K562 (cell line): ENCODE data around the gene KRTAP16-1. TPM values are rescaled to one million over a fixed set of nuclear protein-coding genes. Genes with fewer than 3 reads are reported as not detected.
A peak's percentile ranks its signal among the peaks of the same experiment; 100 is the strongest.

Experiments used
- ATAC-seq: fragments of 200-7000 bp; cut with Tn5 transposase; 3 replicates; pipeline ENCODE4 v1.9.1; 2020; ENCODE audit warnings: moderate library complexity
- BruUV-seq: library from RNA; stranded (reverse); fragments of 400-500 nt; replicated peaks from 2 replicates; lab custom pipeline; 2021; lab: Mats Ljungman, UMichigan
- CTCF ChIA-PET: fragments of 300-600 bp; formaldehyde crosslinking; extraction: SDS; loops from one replicate; lab custom pipeline; 2021; ENCODE audit warnings: low intra/inter-chr PET ratio; lab: Yijun Ruan, JAX
- POLR2A ChIA-PET: fragments of 300-600, 350-650 bp; sonication (Branson Sonifier 250); formaldehyde crosslinking; extraction: SDS; loops from one replicate; lab custom pipeline; 2021; ENCODE audit warnings: antibody characterized with exemption, inconsistent platforms; lab: Yijun Ruan, JAX
- DNase-seq, 4 experiments: peaks; one replicate each; pipeline versions ENCODE4 v3.0.0 to v3.0.0-alpha.2; 2011 to 2018; ENCODE audit warnings: low spot score in 3 of 4, mixed read lengths in 3 of 4; ENCODE audit errors: extremely low read depth in 1 of 4
- FAIRE-seq: peaks from 2 replicates; lab custom pipeline; 2011; peaks lifted over from hg19 to GRCh38; lab: Jason Lieb, UNC
- H2AFZ ChIP-seq: 2 replicates; pipeline ENCODE4 v1.6.0; 2011; ENCODE audit warnings: low read depth, low read length, control low read depth, inconsistent platforms
- H3K27ac ChIP-seq: fragments of 200-600 bp; 3 replicates; pipeline ENCODE4 v1.8.0; 2011; ENCODE audit warnings: low read depth, mild to moderate bottlenecking, control low read depth, inconsistent platforms, low read length, moderate library complexity, mixed read lengths; ENCODE audit errors: extremely low read depth
- H3K27me3 ChIP-seq, 2 experiments: fragments of 300-600 bp in 1 of 2; 2 replicates in 1 of 2; 3 replicates in 1 of 2; pipeline versions ENCODE4 v1.6.0 to v1.8.0; 2011; ENCODE audit warnings: inconsistent platforms in 2 of 2, low read length in 2 of 2, mild to moderate bottlenecking in 1 of 2, mixed read lengths in 1 of 2, moderate library complexity in 1 of 2; ENCODE audit not compliant: control insufficient read depth in 2 of 2, insufficient read depth in 2 of 2
- H3K36me3 ChIP-seq: fragments of 300-600 bp; 3 replicates; pipeline ENCODE4 v1.8.0; 2011; ENCODE audit warnings: mild to moderate bottlenecking, low read length, inconsistent platforms; ENCODE audit not compliant: control insufficient read depth, insufficient read depth
- H3K4me1 ChIP-seq, 2 experiments: fragments of 200-600 bp in 1 of 2; replicated peaks in 1 of 2; 2 replicates in 1 of 2; 3 replicates in 1 of 2; pipeline versions ENCODE4 v1.5.1 to v1.8.0; 2011; ENCODE audit warnings: inconsistent platforms in 2 of 2, low read length in 2 of 2, mild to moderate bottlenecking in 1 of 2, mixed read lengths in 1 of 2, moderate library complexity in 1 of 2; ENCODE audit not compliant: control insufficient read depth in 2 of 2, insufficient read depth in 2 of 2
- H3K4me2 ChIP-seq: 2 replicates; pipeline ENCODE4 v1.6.1; 2011; ENCODE audit warnings: low read length, control low read depth, inconsistent platforms, mixed read lengths; ENCODE audit not compliant: insufficient read depth
- H3K4me3 ChIP-seq: fragments of 200-600 bp; sonication (generic), shearing (Covaris generic); 2 replicates; pipeline ENCODE4 v1.5.1; 2016; ENCODE audit warnings: control low read depth, inconsistent platforms
- H3K79me2 ChIP-seq: fragments of 200-600 bp; 3 replicates; pipeline ENCODE4 v1.8.0; 2011; ENCODE audit warnings: low read length, inconsistent platforms; ENCODE audit not compliant: control insufficient read depth, insufficient read depth
- H3K9ac ChIP-seq, 2 experiments: 2 replicates each; pipeline versions ENCODE4 v1.6.0 to v1.6.1; 2011; ENCODE audit warnings: low read depth in 2 of 2, low read length in 2 of 2, control low read depth in 1 of 2, inconsistent platforms in 1 of 2, mild to moderate bottlenecking in 1 of 2, mixed read lengths in 1 of 2; ENCODE audit not compliant: insufficient read depth in 1 of 2
- H3K9me1 ChIP-seq: one replicate; pipeline ENCODE4 v1.6.0; 2011; ENCODE audit warnings: inconsistent platforms, mild to moderate bottlenecking, low read length, moderate library complexity; ENCODE audit not compliant: control insufficient read depth, insufficient read depth
- H3K9me3 ChIP-seq: replicated peaks from 2 replicates; pipeline ENCODE4 v1.5.1; 2011; ENCODE audit warnings: low read depth, low read length, inconsistent platforms; ENCODE audit not compliant: control insufficient read depth, insufficient read depth
- H4K20me1 ChIP-seq: replicated peaks from 2 replicates; pipeline ENCODE4 v1.6.1; 2011; ENCODE audit warnings: low read length, inconsistent platforms, mixed read lengths; ENCODE audit not compliant: control insufficient read depth, insufficient read depth
- BRD4 ChIP-seq: fragments of 200-600 bp; sonication (generic); IDR thresholded peaks from 2 replicates; pipeline ENCODE4 v1.6.1; 2017; ENCODE audit warnings: inconsistent platforms
- FIP1L1 ChIP-seq: fragments of 200-400 bp; formaldehyde crosslinking; IDR thresholded peaks from 2 replicates; pipeline ENCODE4 v1.6.1; 2018; ENCODE audit warnings: mild to moderate bottlenecking, low read depth, low read length; ENCODE audit not compliant: poor library complexity, severe bottlenecking
- HDAC8 ChIP-seq: fragments of 450-650 bp; IDR thresholded peaks from 2 replicates; pipeline ENCODE4 v1.6.1; 2016; ENCODE audit warnings: mild to moderate bottlenecking, missing genetic modification characterization, moderate library complexity, missing compliant biosample characterization
- KDM5B ChIP-seq: fragments of 200-600 bp; sonication (generic); IDR thresholded peaks from 2 replicates; pipeline ENCODE4 v1.6.1; 2012; ENCODE audit warnings: low read depth, mild to moderate bottlenecking, moderate library complexity, low read length, control low read depth, inconsistent platforms; ENCODE audit not compliant: insufficient replicate concordance
- REST ChIP-seq, 2 experiments: fragments of 450-650 bp; formaldehyde crosslinking in 1 of 2; IDR thresholded peaks; 2 replicates each; pipeline versions ENCODE4 v1.4.0 to v1.6.1; 2014 to 2020; ENCODE audit warnings: mild to moderate bottlenecking in 2 of 2, borderline replicate concordance in 1 of 2, low read depth in 1 of 2
- SNAPC5 ChIP-seq: fragments of 250-450 bp; sonication (Bioruptor Pico); IDR thresholded peaks from 2 replicates; pipeline ENCODE4 v1.8.0; 2021; ENCODE audit warnings: moderate library complexity, mild to moderate bottlenecking, inconsistent platforms
- SREBF1 ChIP-seq: fragments of 150-350 bp; IDR thresholded peaks from 2 replicates; pipeline ENCODE4 v1.6.1; 2014; ENCODE audit warnings: antibody characterized with exemption, low read depth, low read length, borderline replicate concordance
- ZNF134 ChIP-seq: fragments of 250-450 bp; sonication (Bioruptor Pico); conservative IDR thresholded peaks from 2 replicates; pipeline ENCODE4 v1.4.0; 2020
- WGBS: fragments of 100-300 bp; shearing (Covaris generic); methylation state at CpG from one replicate; pipeline ENCODE4 v1.1.6; 2016; ENCODE audit warnings: low coverage, mixed read lengths; ENCODE audit not compliant: insufficient coverage; ENCODE audit errors: missing lambda C conversion rate; 5-methylcytosine and 5-hydroxymethylcytosine counted together
- in situ Hi-C: fragments of 300-500 bp; cut with MboI; formaldehyde crosslinking; loops from 4 replicates; pipeline ENCODE4 v1.15.0; 2018; ENCODE audit warnings: inconsistent platforms, mixed read lengths
- intact Hi-C: fragments of 100-400 bp; cut with micrococcal nuclease; formaldehyde crosslinking; loops from 2 replicates; pipeline ENCODE4 v1.14.2; 2022
- polyA plus RNA-seq, 8 experiments: library from polyadenylated mRNA; depleted of rRNA in 4 of 8; stranded (reverse) in 5 of 8; unstranded in 3 of 8; fragments of >200 nt; fragmentation: Nextera tagmentation in 2 of 8; fragmentation: Illumina TruSeq in 1 of 8; extraction: Ambion mirVana in 2 of 8; extraction: Trizol in 1 of 8; gene quantifications; 2 replicates each; pipeline versions ENCODE4 v1.2.1 to v1.2.3, GENCODE V29; 2011 to 2014; ENCODE audit warnings: inconsistent platforms in 1 of 8, missing spikeins in 1 of 8
- total RNA-seq, 7 experiments: library from RNA; depleted of rRNA in 6 of 7; stranded (reverse); fragments of >200 nt in 6 of 7; fragmentation: Illumina TruSeq in 2 of 7; extraction: Trizol in 2 of 7; gene quantifications; 2 replicates each; pipeline versions ENCODE4 v1.2.1 to v1.2.3, GENCODE V29; 2011 to 2021; ENCODE audit warnings: low replicate concordance in 1 of 7
- TF ChIP-seq, protein P1 (sequence below): IDR thresholded peaks from 2 replicates; pipeline ENCODE4 v1.6.1; 2014; ENCODE audit warnings: antibody characterized with exemption

Gene KRTAP16-1
- total and polyA plus RNA-seq, 9 of the 15 experiments (the other 6 are each of a cell fraction or from before 2014, with no cell fraction given) = not detected

DNA sequence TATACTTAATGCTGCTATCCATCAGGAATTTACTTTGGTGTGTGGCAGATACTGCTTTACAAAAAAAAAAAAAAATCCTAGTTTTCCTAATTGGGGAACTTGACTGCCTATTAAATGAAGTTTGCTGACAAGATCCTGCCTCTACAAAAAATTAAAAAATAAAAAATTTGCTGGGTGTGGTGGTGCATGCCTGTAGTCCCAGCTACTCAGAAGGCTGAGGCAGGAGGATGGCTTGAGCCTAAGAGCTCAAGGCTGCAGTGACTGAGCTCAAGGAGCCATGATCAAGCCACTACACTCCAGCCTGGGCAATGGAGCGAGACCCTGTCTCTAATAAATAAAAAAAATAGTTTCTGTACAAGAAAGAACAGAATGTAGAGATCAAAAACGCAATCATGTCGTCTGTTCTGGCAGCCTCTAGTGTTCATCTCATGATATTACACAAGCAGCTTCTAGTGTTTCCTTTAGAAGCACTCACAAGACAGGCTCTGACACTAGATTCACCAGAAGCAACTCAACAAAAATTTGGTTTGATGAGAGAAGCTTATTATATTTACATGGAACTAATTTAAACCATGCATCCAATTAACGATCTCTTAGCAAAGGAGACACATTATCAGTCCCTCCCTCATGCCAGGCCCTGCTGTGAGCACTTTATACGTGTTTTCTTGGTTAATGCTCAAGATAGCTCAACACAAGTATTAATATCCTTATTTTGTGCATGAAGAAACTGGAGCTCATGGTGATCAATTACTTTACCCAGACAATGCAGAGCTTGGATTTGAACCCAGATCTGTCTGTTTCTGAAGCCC lies 13.2 kb upstream of the KRTAP16-1 start:
- H3K36me3 ChIP-seq = no peaks in the 10 kb centered on the region
- ChIA-PET CTCF (interaction anchor here (0.6 to 1.4 kb wide), 4 partner anchors 140 to 465 kb away, joined by 3 to 4 read pairs (median 4); no protein-coding TSS in a partner anchor), POLR2A (interaction anchor here (1.0 to 1.2 kb wide), 2 partner anchors 8 to 28 kb away, joined by 3 read pairs; no protein-coding TSS in a partner anchor)
- intact Hi-C loops (loop anchor here (2.0 kb wide), 2 partner anchors 465 to 519 kb away; no protein-coding TSS in a partner anchor), in situ Hi-C loops (no loop called here)
- BruUV-seq = no TSS peak
- H3K9me1 ChIP-seq = no peaks in the 10 kb centered on the region
- no peak overlapping the region for H3K9ac ChIP-seq
- FAIRE-seq (peak; percentile 84), ATAC-seq (peak; percentile 57; the same call in 2 of the 3 replicates), DNase-seq (peak; percentile 17 to 42 (median 30))
- H2AFZ ChIP-seq = no peak overlapping the region
- H3K27ac ChIP-seq = no peak overlapping the region
- H3K9me3 ChIP-seq = no peaks in the 10 kb centered on the region
- H3K4me2 ChIP-seq = no peak overlapping the region
- H3K4me1 ChIP-seq = no peaks in the 10 kb centered on the region
- 2% methylated on average over 5 of the region's 5 CpGs for WGBS
- no peaks in the 10 kb centered on the region for H3K79me2 ChIP-seq
- no peak overlapping the region for H3K4me3 ChIP-seq
- H4K20me1 ChIP-seq = no peaks in the 10 kb centered on the region
- H3K27me3 ChIP-seq = peaks cover 0 to 2% of the 10 kb centered on the region in 2 experiments; a peak in 2 of 5 replicates
- no peak for TF ChIP-seq FIP1L1
- TF ChIP-seq SNAPC5 (CRISPR knock-in tag) = no peak
- TF ChIP-seq, protein P1, sequence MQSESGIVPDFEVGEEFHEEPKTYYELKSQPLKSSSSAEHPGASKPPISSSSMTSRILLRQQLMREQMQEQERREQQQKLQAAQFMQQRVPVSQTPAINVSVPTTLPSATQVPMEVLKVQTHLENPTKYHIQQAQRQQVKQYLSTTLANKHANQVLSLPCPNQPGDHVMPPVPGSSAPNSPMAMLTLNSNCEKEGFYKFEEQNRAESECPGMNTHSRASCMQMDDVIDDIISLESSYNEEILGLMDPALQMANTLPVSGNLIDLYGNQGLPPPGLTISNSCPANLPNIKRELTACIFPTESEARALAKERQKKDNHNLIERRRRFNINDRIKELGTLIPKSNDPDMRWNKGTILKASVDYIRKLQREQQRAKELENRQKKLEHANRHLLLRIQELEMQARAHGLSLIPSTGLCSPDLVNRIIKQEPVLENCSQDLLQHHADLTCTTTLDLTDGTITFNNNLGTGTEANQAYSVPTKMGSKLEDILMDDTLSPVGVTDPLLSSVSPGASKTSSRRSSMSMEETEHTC = no peak
- TF ChIP-seq ZNF134 = no peak
- peak; percentile 55; the same call in 1 of the 2 replicates for TF ChIP-seq REST (IDR thresholded peaks at IDR 0.05; ENCODE audit: borderline replicate concordance)
- TF ChIP-seq REST (CRISPR knock-in tag; IDR thresholded peaks at IDR 0.05; ENCODE audit: low read depth) = no peak
- TF ChIP-seq KDM5B = no peak
- no peak for TF ChIP-seq SREBF1
- no peak for TF ChIP-seq HDAC8 (tag)
- no peak for TF ChIP-seq BRD4
